HEK293 (cell line): ENCODE results near the gene URGCP.
A peak's percentile ranks its signal among the peaks of the same experiment; 100 is the strongest.

Experiments used
- CTCF ChIA-PET: fragments of 350-600 bp; formaldehyde crosslinking; extraction: SDS; loops from one replicate; lab custom pipeline; 2021; ENCODE audit warnings: antibody characterized with exemption; lab: Yijun Ruan, JAX
- POLR2A ChIA-PET: fragments of 300-600 bp; formaldehyde crosslinking; extraction: SDS; loops from one replicate; lab custom pipeline; 2020; ENCODE audit warnings: antibody characterized with exemption, inconsistent platforms; lab: Yijun Ruan, JAX
- H3K27ac ChIP-seq: fragments of 200-500 bp; sonication (Bioruptor generic); 2 replicates; pipeline ENCODE4 v1.5.1; 2014; ENCODE audit warnings: low read depth, low read length, control low read depth, inconsistent platforms; ENCODE audit errors: extremely low read depth
- H3K36me3 ChIP-seq, 2 experiments: fragments of 200-500 bp in 1 of 2; sonication (Bioruptor generic) in 1 of 2; 1 replicate in 1 of 2; 2 replicates in 1 of 2; pipeline ENCODE4 v1.5.1; 2014 to 2017; ENCODE audit warnings: inconsistent platforms in 2 of 2, low read length in 2 of 2; ENCODE audit not compliant: control insufficient read depth in 2 of 2, insufficient read depth in 1 of 2
- H3K4me1 ChIP-seq: fragments of 200-500 bp; sonication (Bioruptor generic); 2 replicates; pipeline ENCODE4 v1.5.1; 2014; ENCODE audit warnings: mild to moderate bottlenecking, low read length, inconsistent platforms; ENCODE audit not compliant: control insufficient read depth, insufficient read depth
- H3K4me3 ChIP-seq: 2 replicates; pipeline ENCODE4 v1.5.1; 2011; ENCODE audit warnings: low read depth, mild to moderate bottlenecking, control low read depth, low read length, moderate library complexity
- H3K9me3 ChIP-seq: fragments of 200-500 bp; sonication (Bioruptor generic); 2 replicates; pipeline ENCODE4 v1.5.1; 2014; ENCODE audit warnings: low read depth, low read length, inconsistent platforms; ENCODE audit not compliant: control insufficient read depth, insufficient read depth
- OVOL3 ChIP-seq: fragments of 450-650 bp; formaldehyde crosslinking; IDR thresholded peaks from 2 replicates; pipeline ENCODE4 v1.5.1; 2016; ENCODE audit warnings: missing biosample characterization, missing genetic modification characterization
- PRDM1 ChIP-seq: fragments of 450-650 bp; formaldehyde crosslinking; IDR thresholded peaks from 2 replicates; pipeline ENCODE4; 2016; ENCODE audit warnings: missing biosample characterization, missing genetic modification characterization
- ZBTB17 ChIP-seq: fragments of 450-650 bp; formaldehyde crosslinking; IDR thresholded peaks from 2 replicates; pipeline ENCODE4 v1.5.1; 2016; ENCODE audit warnings: missing biosample characterization, missing genetic modification characterization
- ZEB2 ChIP-seq: fragments of 450-650 bp; formaldehyde crosslinking; IDR thresholded peaks from 2 replicates; pipeline ENCODE4 v1.5.1; 2016; ENCODE audit warnings: missing biosample characterization, missing genetic modification characterization
- ZFP3 ChIP-seq: fragments of 450-650 bp; formaldehyde crosslinking; IDR thresholded peaks from 2 replicates; pipeline ENCODE4 v1.5.1; 2016; ENCODE audit warnings: low read depth, missing biosample characterization, missing genetic modification characterization
- ZNF133 ChIP-seq: fragments of 450-650 bp; formaldehyde crosslinking; IDR thresholded peaks from 2 replicates; pipeline ENCODE4 v1.5.1; 2016; ENCODE audit warnings: missing biosample characterization, missing genetic modification characterization
- ZNF174 ChIP-seq: fragments of 450-650 bp; formaldehyde crosslinking; IDR thresholded peaks from 2 replicates; pipeline ENCODE4 v1.5.0; 2017; ENCODE audit warnings: missing biosample characterization, mild to moderate bottlenecking, missing genetic modification characterization
- ZNF202 ChIP-seq: fragments of 450-650 bp; formaldehyde crosslinking; IDR thresholded peaks from 2 replicates; pipeline ENCODE4 v1.5.1; 2016; ENCODE audit warnings: missing biosample characterization, missing genetic modification characterization, borderline replicate concordance
- ZNF302 ChIP-seq: fragments of 450-650 bp; formaldehyde crosslinking; IDR thresholded peaks from 2 replicates; pipeline ENCODE4 v1.5.1; 2016; ENCODE audit warnings: missing biosample characterization, missing genetic modification characterization, low read depth
- ZNF350 ChIP-seq: fragments of 450-650 bp; formaldehyde crosslinking; IDR thresholded peaks from 2 replicates; pipeline ENCODE4 v1.5.0; 2017; ENCODE audit warnings: missing biosample characterization, mild to moderate bottlenecking, missing genetic modification characterization
- ZNF366 ChIP-seq: fragments of 450-650 bp; formaldehyde crosslinking; conservative IDR thresholded peaks from 2 replicates; pipeline ENCODE4 v1.5.1; 2016; ENCODE audit warnings: missing biosample characterization, missing genetic modification characterization
- ZNF48 ChIP-seq: fragments of 450-650 bp; formaldehyde crosslinking; IDR thresholded peaks from 2 replicates; pipeline ENCODE4 v1.5.1; 2016; ENCODE audit warnings: missing biosample characterization, missing genetic modification characterization
- TF ChIP-seq, protein P1 (sequence below): sonication (generic); formaldehyde crosslinking; IDR thresholded peaks from 2 replicates; pipeline ENCODE4 v1.8.1; 2022; ENCODE audit warnings: mild to moderate bottlenecking, moderate library complexity, missing genetic modification reagents
- TF ChIP-seq, protein P2 (sequence below): fragments of 450-650 bp; formaldehyde crosslinking; IDR thresholded peaks from 2 replicates; pipeline ENCODE4 v1.5.1; 2016; ENCODE audit warnings: missing biosample characterization, missing genetic modification characterization
- TF ChIP-seq, protein P3 (sequence below): fragments of 450-650 bp; formaldehyde crosslinking; IDR thresholded peaks from 2 replicates; pipeline ENCODE4 v1.5.1; 2016; ENCODE audit warnings: missing biosample characterization, missing genetic modification characterization
- TF ChIP-seq, protein P4 (sequence below): fragments of 450-650 bp; formaldehyde crosslinking; IDR thresholded peaks from 2 replicates; pipeline ENCODE4 v1.5.1; 2016; ENCODE audit warnings: missing biosample characterization, missing genetic modification characterization
- TF ChIP-seq, protein P5 (sequence below): fragments of 450-650 bp; formaldehyde crosslinking; optimal IDR thresholded peaks from 2 replicates; pipeline ENCODE3; 2016; ENCODE audit warnings: missing biosample characterization, mild to moderate bottlenecking, missing genetic modification characterization

Gene URGCP

DNA sequence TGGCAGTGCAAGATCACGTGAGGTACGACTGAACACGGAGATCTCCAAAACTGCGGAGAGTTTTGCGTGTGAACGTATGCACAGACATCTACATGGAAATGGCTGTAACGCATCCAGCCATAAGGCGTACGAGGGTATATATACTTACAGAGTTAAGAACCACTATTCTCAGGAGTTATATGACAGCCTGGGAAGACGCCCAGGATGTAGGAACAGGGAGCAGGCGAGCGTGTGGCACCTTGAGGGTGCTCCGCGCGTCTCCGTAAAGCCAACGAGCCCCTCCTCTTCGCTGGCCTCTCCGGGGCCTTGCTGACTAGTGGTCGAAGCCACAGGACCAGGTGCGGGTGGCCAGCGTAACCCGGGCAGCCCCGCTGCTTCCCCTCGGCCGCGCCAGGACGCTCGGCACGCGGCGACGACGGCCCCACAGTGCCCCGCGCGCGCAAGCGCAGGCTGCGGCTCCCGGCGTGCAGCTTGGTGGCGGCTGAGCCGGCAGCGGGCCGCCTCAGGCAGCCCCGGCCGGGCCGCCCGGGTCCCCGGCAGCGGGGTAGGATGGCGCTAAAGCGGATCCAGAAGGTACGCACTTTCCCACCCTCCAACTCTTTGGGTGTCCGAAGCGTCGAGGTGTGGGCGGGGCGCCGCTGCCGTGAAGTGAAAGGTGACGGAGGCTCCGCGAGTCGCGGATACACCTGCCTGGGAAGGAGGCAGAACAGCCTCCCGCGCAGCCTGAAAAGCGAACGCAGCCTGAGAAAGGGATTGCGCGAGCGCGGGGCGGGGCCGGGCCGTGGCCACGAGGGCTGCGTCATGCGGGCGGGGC, 19.8 kb upstream of the URGCP start, which contains the start of gene UBE2D4 (continued):
- TF ChIP-seq, protein P1, sequence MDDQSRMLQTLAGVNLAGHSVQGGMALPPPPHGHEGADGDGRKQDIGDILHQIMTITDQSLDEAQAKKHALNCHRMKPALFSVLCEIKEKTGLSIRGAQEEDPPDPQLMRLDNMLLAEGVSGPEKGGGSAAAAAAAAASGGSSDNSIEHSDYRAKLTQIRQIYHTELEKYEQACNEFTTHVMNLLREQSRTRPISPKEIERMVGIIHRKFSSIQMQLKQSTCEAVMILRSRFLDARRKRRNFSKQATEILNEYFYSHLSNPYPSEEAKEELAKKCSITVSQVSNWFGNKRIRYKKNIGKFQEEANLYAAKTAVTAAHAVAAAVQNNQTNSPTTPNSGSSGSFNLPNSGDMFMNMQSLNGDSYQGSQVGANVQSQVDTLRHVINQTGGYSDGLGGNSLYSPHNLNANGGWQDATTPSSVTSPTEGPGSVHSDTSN (CRISPR knock-in tag): 0 out of 2 replicates have a peak, but pooled peaks have one; percentile 24
- no peak for TF ChIP-seq ZNF48 (tag by site-specific recombination)
- peak; percentile 88 for TF ChIP-seq ZBTB17 (tag by site-specific recombination)
- no peak for TF ChIP-seq ZNF350 (tag by site-specific recombination)
- TF ChIP-seq ZNF133 (tag by site-specific recombination): no peak
- TF ChIP-seq, protein P2, sequence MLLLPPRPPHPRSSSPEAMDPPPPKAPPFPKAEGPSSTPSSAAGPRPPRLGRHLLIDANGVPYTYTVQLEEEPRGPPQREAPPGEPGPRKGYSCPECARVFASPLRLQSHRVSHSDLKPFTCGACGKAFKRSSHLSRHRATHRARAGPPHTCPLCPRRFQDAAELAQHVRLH (tag by site-specific recombination): no peak
- peak; percentile 89 for TF ChIP-seq ZNF366 (tag by site-specific recombination)
- no peak for TF ChIP-seq ZNF202
- TF ChIP-seq, protein P3, sequence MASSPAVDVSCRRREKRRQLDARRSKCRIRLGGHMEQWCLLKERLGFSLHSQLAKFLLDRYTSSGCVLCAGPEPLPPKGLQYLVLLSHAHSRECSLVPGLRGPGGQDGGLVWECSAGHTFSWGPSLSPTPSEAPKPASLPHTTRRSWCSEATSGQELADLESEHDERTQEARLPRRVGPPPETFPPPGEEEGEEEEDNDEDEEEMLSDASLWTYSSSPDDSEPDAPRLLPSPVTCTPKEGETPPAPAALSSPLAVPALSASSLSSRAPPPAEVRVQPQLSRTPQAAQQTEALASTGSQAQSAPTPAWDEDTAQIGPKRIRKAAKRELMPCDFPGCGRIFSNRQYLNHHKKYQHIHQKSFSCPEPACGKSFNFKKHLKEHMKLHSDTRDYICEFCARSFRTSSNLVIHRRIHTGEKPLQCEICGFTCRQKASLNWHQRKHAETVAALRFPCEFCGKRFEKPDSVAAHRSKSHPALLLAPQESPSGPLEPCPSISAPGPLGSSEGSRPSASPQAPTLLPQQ (tag by site-specific recombination): peak; percentile 88
- no peak for TF ChIP-seq ZFP3 (tag by site-specific recombination)
- TF ChIP-seq ZNF302 (tag by site-specific recombination): no peak

DNA sequence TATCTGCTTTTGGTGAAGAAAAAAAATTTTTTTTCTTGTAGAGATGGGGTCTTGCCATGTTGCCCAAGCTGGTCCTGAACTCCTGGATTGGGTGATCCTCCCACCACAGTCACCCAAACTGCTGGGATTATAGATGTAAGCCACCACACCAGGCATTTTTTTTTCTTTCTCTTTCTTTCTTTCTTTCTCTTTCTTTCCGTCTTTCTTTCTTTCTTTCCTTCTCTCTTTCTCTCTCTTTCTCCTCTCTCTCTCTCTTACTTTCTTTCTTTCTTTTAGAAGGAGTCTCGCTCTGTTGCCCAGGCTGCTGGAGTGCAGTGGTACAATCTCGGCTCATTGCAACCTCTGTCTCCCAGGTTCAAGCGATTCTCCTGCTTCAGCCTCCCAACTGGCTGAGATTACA, 16.3 kb upstream of the URGCP start:
- POLR2A ChIA-PET: interaction anchor here (1.4 kb wide), 1 partner anchor 16 kb away, joined by 3 read pairs; the partner anchor contains the start of gene URGCP
- no peak overlapping the region for H3K27ac ChIP-seq
- H3K4me3 ChIP-seq: no peak overlapping the region
- CTCF ChIA-PET: no interaction called here
- H3K4me1 ChIP-seq: no peaks in the 10 kb centered on the region
- TF ChIP-seq OVOL3 (tag by site-specific recombination): no peak
- TF ChIP-seq ZNF366 (tag by site-specific recombination): peak; percentile 70
- TF ChIP-seq PRDM1: peak; percentile 50; the same call in 1 of the 2 replicates
- H3K36me3 ChIP-seq: peaks cover 4 to 8% of the 10 kb centered on the region in 2 experiments; a peak in 2 of 3 replicates
- no peaks in the 10 kb centered on the region for H3K9me3 ChIP-seq

DNA sequence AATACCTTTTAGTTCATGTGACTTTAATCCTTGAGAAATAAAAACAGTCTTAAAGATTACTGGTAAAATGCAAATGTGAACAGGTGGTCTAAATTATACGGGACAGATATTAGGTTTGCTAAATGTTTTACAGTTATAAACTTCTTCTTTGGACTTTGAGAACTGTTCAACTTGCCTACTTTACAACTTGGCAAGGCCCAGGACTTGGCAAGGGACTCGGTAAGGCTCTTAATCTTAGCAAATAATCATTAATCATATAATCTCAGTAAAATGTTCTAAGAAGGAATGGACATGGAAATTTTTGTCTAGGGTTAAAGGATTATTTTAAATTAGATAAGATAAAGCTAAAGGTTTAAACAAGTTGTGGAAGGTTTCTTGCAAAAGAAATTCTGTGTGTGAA, 15.0 kb upstream of the URGCP start:
- no peak overlapping the region for H3K4me3 ChIP-seq
- CTCF ChIA-PET: no interaction called here

More for the DNA sequence above, 15.0 kb upstream of the URGCP start:
- Histone ChIP-seq H3K27ac (no peak overlapping the region), H3K4me1 (no peaks in the 10 kb centered on the region), H3K9me3 (no peaks in the 10 kb centered on the region), H3K36me3 (peaks cover 4 to 8% of the 10 kb centered on the region in 2 experiments; a peak in 2 of 3 replicates)
- POLR2A ChIA-PET: no interaction called here
- TF ChIP-seq ZNF174 (tag by site-specific recombination) (no peak), ZEB2 (no peak)
- TF ChIP-seq, protein P4, sequence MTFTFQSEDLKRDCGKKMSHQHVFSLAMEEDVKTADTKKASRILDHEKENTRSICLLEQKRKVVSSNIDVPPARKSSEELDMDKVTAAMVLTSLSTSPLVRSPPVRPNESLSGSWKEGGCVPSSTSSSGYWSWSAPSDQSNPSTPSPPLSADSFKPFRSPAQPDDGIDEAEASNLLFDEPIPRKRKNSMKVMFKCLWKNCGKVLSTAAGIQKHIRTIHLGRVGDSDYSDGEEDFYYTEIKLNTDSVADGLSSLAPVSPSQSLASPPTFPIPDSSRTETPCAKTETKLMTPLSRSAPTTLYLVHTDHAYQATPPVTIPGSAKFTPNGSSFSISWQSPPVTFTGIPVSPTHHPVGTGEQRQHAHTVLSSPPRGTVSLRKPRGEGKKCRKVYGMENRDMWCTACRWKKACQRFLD (tag by site-specific recombination): no peak
- TF ChIP-seq, protein P5, sequence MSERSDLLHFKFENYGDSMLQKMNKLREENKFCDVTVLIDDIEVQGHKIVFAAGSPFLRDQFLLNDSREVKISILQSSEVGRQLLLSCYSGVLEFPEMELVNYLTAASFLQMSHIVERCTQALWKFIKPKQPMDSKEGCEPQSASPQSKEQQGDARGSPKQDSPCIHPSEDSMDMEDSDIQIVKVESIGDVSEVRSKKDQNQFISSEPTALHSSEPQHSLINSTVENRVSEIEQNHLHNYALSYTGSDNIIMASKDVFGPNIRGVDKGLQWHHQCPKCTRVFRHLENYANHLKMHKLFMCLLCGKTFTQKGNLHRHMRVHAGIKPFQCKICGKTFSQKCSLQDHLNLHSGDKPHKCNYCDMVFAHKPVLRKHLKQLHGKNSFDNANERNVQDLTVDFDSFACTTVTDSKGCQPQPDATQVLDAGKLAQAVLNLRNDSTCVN (tag by site-specific recombination): no peak
